ENCODE results near the gene GRB10. TPM values are rescaled to one million over a fixed set of nuclear protein-coding genes. Genes with fewer than 3 reads are reported as not detected.

Gene GRB10
- total RNA-seq, 1 donor from 2014 or later = 93.0 TPM

DNA sequence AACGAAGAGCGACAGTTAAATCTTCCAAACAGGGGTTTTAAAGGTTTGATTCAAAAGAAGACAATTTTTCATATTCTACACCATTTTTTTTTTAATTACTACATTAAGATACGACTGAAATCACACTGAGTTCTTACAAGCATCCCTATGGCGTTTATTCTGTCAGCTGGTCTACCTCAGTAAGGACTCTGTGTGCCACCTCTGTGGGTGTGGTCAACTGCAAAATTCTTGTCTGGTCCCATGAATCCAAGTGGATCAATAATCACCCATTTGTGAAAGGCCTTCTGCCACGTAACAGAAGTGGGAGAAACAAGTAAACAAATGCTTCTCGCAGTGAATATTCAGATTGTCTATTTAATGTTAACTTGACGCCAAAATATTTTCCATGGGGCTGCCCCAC lies 104.1 kb downstream of the GRB10 start:
- no peaks in the 10 kb centered on the region for H3K9me3 Mint-ChIP-seq
- no peaks in the 10 kb centered on the region for H3K27me3 Mint-ChIP-seq (ENCODE audit: low read depth)
- TF ChIP-seq, protein P1, sequence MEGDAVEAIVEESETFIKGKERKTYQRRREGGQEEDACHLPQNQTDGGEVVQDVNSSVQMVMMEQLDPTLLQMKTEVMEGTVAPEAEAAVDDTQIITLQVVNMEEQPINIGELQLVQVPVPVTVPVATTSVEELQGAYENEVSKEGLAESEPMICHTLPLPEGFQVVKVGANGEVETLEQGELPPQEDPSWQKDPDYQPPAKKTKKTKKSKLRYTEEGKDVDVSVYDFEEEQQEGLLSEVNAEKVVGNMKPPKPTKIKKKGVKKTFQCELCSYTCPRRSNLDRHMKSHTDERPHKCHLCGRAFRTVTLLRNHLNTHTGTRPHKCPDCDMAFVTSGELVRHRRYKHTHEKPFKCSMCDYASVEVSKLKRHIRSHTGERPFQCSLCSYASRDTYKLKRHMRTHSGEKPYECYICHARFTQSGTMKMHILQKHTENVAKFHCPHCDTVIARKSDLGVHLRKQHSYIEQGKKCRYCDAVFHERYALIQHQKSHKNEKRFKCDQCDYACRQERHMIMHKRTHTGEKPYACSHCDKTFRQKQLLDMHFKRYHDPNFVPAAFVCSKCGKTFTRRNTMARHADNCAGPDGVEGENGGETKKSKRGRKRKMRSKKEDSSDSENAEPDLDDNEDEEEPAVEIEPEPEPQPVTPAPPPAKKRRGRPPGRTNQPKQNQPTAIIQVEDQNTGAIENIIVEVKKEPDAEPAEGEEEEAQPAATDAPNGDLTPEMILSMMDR (conservative IDR thresholded peaks at IDR 0.05) = no peak
- no peak for DNase-seq (ENCODE audit: low read depth, low spot score)
- H3K27ac Mint-ChIP-seq (ENCODE audit: unreplicated experiment) = no peak overlapping the region
- peaks cover 63% of the 10 kb centered on the region for H3K4me1 Mint-ChIP-seq
- H3K4me3 Mint-ChIP-seq = no peak overlapping the region
- peaks cover 8% of the 10 kb centered on the region for H3K36me3 Mint-ChIP-seq (ENCODE audit: low read depth)

DNA sequence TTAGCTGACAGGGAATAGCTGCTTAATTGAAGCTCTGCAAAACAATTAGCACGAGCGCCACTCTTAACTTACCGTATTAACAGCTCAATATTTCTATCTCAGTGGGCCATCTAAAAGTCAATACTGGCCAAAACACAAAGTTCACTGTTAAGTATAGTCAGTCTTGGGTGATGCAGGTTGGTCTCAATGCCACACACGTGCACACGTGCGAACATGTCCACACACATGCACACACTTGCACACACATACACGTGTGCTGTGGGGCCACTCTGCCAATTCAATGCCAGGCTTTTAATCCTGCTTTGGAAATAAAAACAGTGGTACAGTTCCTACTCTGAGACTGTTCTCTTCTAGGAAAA lies 105.1 kb downstream of the GRB10 start:
- TF ChIP-seq, protein P1 (conservative IDR thresholded peaks at IDR 0.05) = no peak
- DNase-seq (ENCODE audit: low read depth, low spot score) = no peak
- H3K27ac Mint-ChIP-seq (ENCODE audit: unreplicated experiment) = no peak overlapping the region

DNA sequence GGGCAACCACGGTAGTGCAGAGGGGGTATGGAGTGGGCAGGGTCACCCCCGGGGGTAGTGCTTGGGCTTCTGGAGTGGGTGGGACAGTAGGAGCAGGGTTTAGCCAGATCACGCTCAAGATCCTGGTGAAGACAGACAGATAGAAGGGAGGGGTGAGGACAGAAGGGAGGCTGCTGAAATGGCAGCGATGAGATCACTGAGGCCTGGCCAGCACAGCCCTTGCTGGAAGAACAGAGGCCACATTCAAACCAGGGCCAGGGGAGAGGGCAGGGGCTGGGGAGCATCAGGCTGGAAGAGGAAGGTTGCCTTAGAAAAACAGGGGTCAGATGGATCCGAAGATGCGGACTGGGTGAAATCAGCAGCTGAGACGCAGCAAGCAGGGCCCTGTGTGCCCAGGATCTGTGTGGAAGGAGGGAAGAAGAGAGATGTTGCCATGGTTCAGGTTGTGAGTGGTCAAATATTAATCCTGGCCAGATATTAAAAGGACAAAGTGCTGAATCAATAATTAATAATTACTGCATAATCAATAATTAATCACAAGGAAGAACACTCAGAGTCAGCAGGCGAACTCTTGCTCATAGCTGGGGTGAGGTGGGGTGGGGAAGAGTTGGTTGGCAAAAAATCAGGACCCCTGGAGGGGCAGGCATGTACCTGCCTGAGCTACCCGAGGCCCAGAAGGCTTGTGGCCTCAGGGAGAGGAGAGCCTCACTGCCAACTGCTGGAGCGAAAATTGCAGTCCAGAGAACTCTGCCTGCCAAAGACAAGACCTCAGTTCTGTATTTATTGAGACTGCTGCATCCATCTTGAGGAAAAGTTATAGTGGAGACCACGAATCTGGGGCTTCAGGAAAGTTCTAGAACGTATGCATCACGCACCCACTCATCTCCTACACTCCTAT lies 105.7 kb downstream of the GRB10 start:
- Mint-ChIP-seq H3K36me3 (ENCODE audit: low read depth) (peaks cover 8% of the 10 kb centered on the region), H3K27me3 (ENCODE audit: low read depth) (no peaks in the 10 kb centered on the region), H3K9me3 (no peaks in the 10 kb centered on the region), H3K4me1 (peaks cover 66% of the 10 kb centered on the region), H3K4me3 (peak overlapping the region; percentile 20), H3K27ac (ENCODE audit: unreplicated experiment) (peak overlapping the region; percentile 81)
- TF ChIP-seq, protein P1 (conservative IDR thresholded peaks at IDR 0.05) = no peak
- DNase-seq (ENCODE audit: low read depth, low spot score) = peak; percentile 29

More for the DNA sequence above, 105.1 kb downstream of the GRB10 start:
- H3K4me3 Mint-ChIP-seq = no peak overlapping the region
- peaks cover 66% of the 10 kb centered on the region for H3K4me1 Mint-ChIP-seq
- H3K27me3 Mint-ChIP-seq (ENCODE audit: low read depth) = no peaks in the 10 kb centered on the region
- no peaks in the 10 kb centered on the region for H3K9me3 Mint-ChIP-seq
- H3K36me3 Mint-ChIP-seq (ENCODE audit: low read depth) = peaks cover 8% of the 10 kb centered on the region

DNA sequence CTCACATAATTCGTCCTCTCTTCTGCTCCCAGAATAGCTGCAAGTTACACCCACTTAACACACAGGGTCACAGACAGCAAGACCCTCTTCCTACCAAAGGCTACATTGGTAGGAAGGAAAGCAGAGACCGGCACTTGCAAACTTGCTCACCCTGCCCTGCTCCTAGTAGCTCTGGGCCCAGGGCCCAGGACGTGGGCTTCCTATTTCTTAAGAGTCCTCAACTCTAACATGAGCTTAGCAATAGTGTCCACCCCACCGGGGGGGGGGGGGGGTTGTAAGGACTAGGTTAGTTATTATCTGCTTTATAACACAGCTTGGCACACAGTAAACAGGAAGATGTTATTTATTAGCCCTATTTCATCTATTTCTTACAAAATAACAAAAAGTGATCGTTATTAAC lies 106.6 kb downstream of the GRB10 start:
- H3K4me3 Mint-ChIP-seq = no peak overlapping the region
- peaks cover 67% of the 10 kb centered on the region for H3K4me1 Mint-ChIP-seq
- DNase-seq (ENCODE audit: low read depth, low spot score) = no peak
- peaks cover 9% of the 10 kb centered on the region for H3K36me3 Mint-ChIP-seq (ENCODE audit: low read depth)
- TF ChIP-seq, protein P1 (conservative IDR thresholded peaks at IDR 0.05) = no peak
- peak overlapping the region; percentile 81 for H3K27ac Mint-ChIP-seq (ENCODE audit: unreplicated experiment)
- H3K9me3 Mint-ChIP-seq = no peaks in the 10 kb centered on the region
- no peaks in the 10 kb centered on the region for H3K27me3 Mint-ChIP-seq (ENCODE audit: low read depth)

DNA sequence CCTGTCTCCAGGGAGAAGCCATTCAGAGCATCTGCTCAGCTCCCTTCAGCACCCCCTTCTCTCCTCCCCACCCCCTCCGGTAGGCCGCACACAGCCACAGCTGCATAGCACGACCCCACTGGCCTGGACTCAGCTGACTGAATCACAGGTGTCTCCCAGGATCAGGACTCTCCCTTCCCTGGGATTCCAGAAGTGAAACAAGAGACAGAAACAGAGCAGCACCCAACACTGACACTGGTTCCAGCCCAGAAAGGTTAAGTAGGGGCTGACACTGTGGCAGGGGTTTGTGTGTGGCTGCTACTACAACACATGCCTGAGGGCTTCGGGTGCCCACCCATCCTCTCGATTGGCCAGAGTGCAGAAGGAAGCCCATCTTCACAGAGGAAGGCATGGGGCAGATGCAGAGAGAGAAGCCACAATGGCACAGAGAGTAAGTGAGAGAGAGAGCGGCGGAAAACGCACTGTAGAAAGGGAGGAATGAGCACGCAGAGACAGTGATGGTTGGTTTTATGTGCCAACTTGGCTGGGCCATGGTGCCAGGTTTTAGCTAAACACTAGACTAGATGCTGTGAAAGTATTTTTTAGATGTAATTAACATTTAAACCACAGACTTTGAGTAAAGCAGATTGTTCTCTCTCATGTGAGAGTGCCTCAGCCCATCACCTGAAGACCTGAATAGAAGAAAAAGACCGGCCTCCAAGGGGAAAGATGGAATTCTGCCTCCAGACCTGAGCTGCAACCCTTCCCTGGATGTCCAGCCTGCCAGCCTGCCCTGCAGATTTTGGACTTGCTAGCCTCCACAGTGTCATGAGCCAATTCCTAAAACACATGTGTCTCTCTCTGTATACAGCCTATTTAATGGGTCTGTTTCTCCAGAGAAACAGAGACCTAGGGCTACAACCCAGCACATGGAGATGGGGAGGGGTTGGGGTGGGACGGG lies 107.5 kb downstream of the GRB10 start:
- Mint-ChIP-seq H3K27ac (ENCODE audit: unreplicated experiment) (peak overlapping the region; percentile 85), H3K36me3 (ENCODE audit: low read depth) (peaks cover 17% of the 10 kb centered on the region), H3K9me3 (no peaks in the 10 kb centered on the region), H3K4me3 (no peak overlapping the region), H3K4me1 (peaks cover 62% of the 10 kb centered on the region), H3K27me3 (ENCODE audit: low read depth) (no peaks in the 10 kb centered on the region)
- DNase-seq (ENCODE audit: low read depth, low spot score) = no peak
- TF ChIP-seq, protein P1 (conservative IDR thresholded peaks at IDR 0.05) = no peak

Data from neural crest cell (in vitro differentiated cells).